Muscle of leg (tissue), 11 donors: ENCODE data around the gene SLC38A9. TPM values are rescaled to one million over a fixed set of nuclear protein-coding genes. Genes with fewer than 3 reads are reported as not detected.
A peak's percentile ranks its signal among the peaks of the same experiment; 100 is the strongest.

Source experiments
- DNase-seq: peaks from one replicate; pipeline ENCODE4 v3.0.0; 2013
- H3K27ac ChIP-seq: one replicate; pipeline ENCODE4 v1.5.1; 2013; ENCODE audit warnings: mild to moderate bottlenecking, low read length, control low read depth
- H3K27me3 ChIP-seq: one replicate; pipeline ENCODE4 v1.6.1; 2013; ENCODE audit warnings: low read length; ENCODE audit not compliant: control insufficient read depth, insufficient read depth
- H3K36me3 ChIP-seq: one replicate; pipeline ENCODE4 v1.6.1; 2013; ENCODE audit warnings: low read length; ENCODE audit not compliant: control insufficient read depth, insufficient read depth
- H3K4me1 ChIP-seq: one replicate; pipeline ENCODE4 v1.6.1; 2013; ENCODE audit warnings: low read length; ENCODE audit not compliant: control insufficient read depth, insufficient read depth
- H3K4me3 ChIP-seq: one replicate; pipeline ENCODE4 v1.5.1; 2013; ENCODE audit warnings: low read length, control low read depth
- H3K9me3 ChIP-seq: replicated peaks from 2 replicates; pipeline ENCODE4 v1.6.1; 2013; ENCODE audit warnings: low read depth, low read length; ENCODE audit not compliant: control insufficient read depth
- WGBS: methylation state at CpG from one replicate; pipeline ENCODE4 v1.1.5; 2013; ENCODE audit warnings: missing lambda C conversion rate; ENCODE audit not compliant: insufficient coverage; 5-methylcytosine and 5-hydroxymethylcytosine counted together
- polyA plus RNA-seq, 8 donors: library from polyadenylated mRNA; unstranded; fragments of 120-200 nt; gene quantifications; one replicate each; pipeline versions ENCODE4 v1.2.1 to v1.2.3, GENCODE V29; 2013; ENCODE audit warnings: inconsistent platforms in 1 of 8, low replicate concordance in 1 of 8; ENCODE audit not compliant: insufficient read length in 8 of 8, insufficient read depth in 1 of 8
- total RNA-seq: library from RNA; stranded (reverse); fragments of 120-200 nt; gene quantifications from one replicate; pipeline ENCODE4 v1.2.4, GENCODE V29; 2013

Gene SLC38A9
- total and polyA plus RNA-seq, 9 donors = 10.1 to 21.2 (median 12.0) TPM

DNA sequence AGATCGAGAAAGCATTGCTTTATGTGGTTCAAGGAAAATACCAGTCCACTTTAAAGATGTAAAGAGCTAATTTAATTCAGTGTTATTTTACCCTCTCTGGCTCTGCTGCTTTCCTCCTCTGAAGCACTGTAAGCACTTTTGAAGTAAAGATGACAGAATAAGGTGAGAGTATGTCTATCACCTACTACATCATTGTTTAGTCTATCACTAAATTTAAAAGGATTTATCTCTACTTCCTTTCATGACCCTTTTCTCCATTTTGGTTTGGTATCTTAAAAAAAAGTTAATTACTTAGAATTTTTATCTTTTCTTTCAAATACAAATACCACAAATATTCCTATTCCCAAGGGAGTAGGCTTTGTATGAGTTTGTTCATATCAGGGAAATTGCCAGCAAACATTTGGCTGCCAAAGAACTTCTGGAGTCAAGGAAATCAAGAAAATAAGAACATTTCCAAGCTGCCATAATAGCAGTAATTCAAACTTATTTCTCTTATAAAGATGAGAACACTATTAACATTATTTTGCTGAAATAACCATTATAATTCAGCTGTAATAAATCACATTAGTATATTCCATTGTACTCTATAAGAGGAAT lies 77.8 kb downstream of the SLC38A9 start:
- Histone ChIP-seq H3K9me3 (no peaks in the 10 kb centered on the region), H3K27me3 (no peaks in the 10 kb centered on the region), H3K4me1 (peaks cover 22% of the 10 kb centered on the region), H3K36me3 (no peaks in the 10 kb centered on the region), H3K27ac (peak overlapping the region; percentile 83), H3K4me3 (no peak overlapping the region)
- peak; percentile 90 for DNase-seq
- no CpG with 5 or more reads among the region's 1 CpG for WGBS

DNA sequence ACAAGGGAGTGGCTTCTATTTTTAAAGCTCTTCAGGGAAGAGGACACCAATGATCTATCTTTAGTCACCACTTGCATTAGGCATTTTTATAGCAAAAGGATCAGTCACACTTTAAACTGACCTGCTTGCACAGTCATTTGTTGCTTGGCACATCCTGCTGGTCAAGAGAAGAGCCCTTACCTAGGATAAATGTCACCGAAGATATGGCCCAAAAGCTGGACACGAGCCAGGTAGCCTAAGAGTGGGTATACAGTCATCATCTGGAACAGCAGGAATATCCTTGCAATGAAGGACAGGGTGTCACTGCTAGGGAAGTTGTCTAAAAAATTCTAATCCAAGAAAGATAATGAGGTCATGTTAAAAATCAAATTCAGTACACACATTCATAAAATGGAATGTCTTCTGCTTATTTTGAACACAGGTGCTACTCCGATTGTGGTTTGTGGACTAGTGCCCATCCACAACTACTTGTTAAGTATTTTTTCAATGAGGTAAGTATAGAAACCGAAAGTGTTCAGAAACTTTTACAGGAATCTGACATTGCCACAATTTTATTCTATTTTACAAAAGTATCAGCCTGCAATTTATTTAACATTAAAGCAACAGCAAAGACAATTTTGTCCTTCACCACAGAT lies 78.4 kb downstream of the SLC38A9 start:
- WGBS = 76% methylated on average over 2 of the region's 4 CpGs
- H3K27ac ChIP-seq = peak overlapping the region; percentile 83
- peaks cover 22% of the 10 kb centered on the region for H3K4me1 ChIP-seq
- DNase-seq = peak; percentile 73
- no peaks in the 10 kb centered on the region for H3K9me3 ChIP-seq
- no peaks in the 10 kb centered on the region for H3K36me3 ChIP-seq
- H3K4me3 ChIP-seq = no peak overlapping the region
- no peaks in the 10 kb centered on the region for H3K27me3 ChIP-seq

DNA sequence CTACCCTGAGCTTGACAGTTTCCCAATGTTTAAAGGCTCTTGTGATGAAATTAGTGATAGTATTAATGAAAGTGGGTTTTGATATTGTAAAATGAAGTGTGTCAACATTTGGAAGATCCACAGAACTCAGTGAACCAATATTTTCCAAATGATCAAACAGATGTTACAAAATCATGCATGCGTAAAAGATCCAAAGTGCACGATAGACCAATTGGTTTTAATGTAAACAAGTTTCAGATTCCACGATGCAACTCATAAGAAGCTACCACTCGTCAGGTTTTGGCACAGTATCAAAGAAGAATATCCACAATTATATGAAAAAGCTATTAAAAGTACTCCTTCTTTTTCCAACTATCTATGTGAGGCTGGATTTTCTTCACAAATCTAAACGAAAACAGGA lies 82.3 kb downstream of the SLC38A9 start:
- Histone ChIP-seq H3K4me3 (no peak overlapping the region), H3K36me3 (no peaks in the 10 kb centered on the region), H3K27me3 (no peaks in the 10 kb centered on the region), H3K27ac (no peak overlapping the region), H3K9me3 (no peaks in the 10 kb centered on the region), H3K4me1 (peaks cover 18% of the 10 kb centered on the region)
- WGBS = no CpG with 5 or more reads among the region's 5 CpGs
- no peak for DNase-seq

DNA sequence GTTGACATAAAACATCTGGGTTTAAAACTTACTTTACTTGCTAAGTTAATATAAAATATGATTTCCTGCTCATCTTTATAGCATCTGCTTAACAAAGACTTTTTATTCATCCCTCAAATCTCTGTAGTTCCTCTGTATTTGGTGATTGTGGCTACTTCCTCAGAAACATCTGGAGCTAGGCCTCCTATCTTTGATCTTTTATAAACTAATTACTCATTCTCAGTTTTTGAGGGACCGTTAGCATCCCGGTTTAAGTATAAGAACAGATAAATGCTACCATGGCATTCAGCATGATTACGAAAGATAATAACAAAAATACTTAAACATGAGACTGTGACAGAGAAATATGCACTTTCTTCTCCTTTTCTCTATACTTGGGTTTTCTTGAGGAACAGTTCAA lies 85.3 kb downstream of the SLC38A9 start:
- H3K4me1 ChIP-seq = peaks cover 8% of the 10 kb centered on the region
- no CpG with 5 or more reads among the region's 3 CpGs for WGBS
- peak overlapping the region; percentile 23 for H3K27ac ChIP-seq

DNA sequence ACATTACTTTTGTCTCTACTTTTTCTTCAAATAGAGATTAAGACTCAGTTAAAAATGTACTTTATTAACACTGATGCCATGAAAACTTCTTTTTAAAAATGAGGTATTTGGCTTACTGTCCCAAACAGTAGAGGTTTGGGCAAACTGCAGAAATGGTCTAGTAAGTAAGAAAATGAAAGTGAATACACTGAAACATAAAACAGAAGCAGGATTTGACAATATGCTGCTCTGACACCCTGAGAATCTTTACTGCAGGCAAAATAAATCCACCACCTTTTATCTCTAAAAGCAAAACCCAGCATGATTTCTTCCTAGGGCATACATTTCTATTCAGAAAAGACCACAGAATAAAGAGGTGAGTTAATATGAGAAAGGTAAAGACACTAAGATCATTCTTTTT lies 86.2 kb downstream of the SLC38A9 start:
- Histone ChIP-seq H3K4me1 (peaks cover 11% of the 10 kb centered on the region), H3K36me3 (no peaks in the 10 kb centered on the region), H3K9me3 (no peaks in the 10 kb centered on the region), H3K4me3 (no peak overlapping the region), H3K27ac (peak overlapping the region; percentile 26), H3K27me3 (no peaks in the 10 kb centered on the region)
- DNase-seq = no peak

More for the DNA sequence above, 85.3 kb downstream of the SLC38A9 start:
- Histone ChIP-seq H3K27me3 (no peaks in the 10 kb centered on the region), H3K9me3 (no peaks in the 10 kb centered on the region), H3K4me3 (no peak overlapping the region), H3K36me3 (no peaks in the 10 kb centered on the region)
- no peak for DNase-seq

DNA sequence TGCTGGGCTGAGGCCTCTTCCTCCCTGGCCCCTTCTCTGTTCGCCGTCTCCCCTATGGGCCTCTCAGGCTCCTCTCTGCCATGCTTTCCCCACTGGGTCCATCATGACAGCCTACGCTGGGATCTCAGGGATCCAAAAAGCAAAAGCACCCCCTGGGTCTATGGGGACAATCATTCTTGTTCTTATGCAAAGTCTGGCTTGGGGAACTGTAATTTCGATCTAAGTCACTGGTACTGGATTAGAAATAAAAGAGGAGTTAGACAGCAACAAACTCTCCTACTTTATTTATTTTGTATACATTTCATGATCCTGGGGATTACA lies 86.6 kb downstream of the SLC38A9 start:
- peak; percentile 32 for DNase-seq
- Histone ChIP-seq H3K9me3 (no peaks in the 10 kb centered on the region), H3K4me1 (peaks cover 12% of the 10 kb centered on the region), H3K27ac (peak overlapping the region; percentile 26), H3K27me3 (no peaks in the 10 kb centered on the region), H3K4me3 (no peak overlapping the region), H3K36me3 (no peaks in the 10 kb centered on the region)
- WGBS = 50% methylated on average over 3 of the region's 4 CpGs

DNA sequence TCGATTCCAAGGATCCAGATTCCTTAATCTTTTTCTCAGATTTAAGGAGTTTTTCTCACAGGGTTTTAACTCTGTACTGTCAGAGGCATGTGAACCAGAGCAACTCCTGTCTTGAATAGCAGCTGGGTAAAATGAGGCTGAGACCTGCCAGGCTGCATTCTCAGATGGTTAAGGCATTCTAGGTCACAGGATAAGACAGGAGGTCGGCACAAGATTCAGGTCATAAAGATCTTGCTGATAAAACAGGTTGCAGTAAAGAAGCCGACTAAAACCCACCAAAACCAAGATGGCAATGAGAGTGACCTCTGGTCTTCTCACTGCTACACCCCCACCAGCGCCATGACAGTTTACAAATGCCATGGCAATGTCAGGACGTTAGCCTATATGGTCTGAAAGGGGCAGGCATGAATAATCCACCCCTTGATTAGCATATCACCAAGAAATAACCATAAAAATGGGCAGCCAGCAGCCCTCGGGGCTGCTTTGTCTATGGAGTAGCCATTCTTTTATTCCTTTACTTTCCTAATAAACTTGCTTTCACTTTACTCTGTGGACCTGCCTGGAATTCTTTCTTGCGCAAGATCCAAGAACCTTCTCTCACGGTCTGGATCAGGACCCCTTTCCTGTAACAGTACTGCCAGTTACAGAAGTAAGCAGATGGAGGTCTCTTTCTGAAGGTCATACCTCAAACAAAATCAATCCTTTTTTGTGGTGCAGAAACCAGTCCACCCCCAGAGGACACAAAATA lies 87.1 kb downstream of the SLC38A9 start:
- peak overlapping the region; percentile 26 for H3K27ac ChIP-seq

DNA sequence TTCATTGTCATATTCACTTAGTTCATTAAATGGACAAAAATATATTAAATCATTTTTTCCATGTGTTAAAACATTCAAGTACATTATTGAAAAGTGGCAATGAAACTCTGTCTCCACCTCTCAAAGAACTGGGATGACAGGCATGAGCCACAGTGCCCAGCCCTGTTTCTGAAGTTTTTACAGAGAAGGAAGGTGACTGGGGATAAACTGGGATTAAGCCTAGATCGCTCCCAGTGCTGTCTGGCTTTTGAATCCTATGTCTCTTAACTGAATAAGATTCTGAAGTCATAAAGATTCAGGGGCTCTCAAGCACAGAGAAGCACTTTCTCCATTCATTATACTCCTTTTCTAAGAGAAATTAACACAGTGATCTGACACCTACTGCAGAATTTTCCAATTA lies 88.3 kb downstream of the SLC38A9 start:
- Histone ChIP-seq H3K4me1 (peaks cover 14% of the 10 kb centered on the region), H3K9me3 (no peaks in the 10 kb centered on the region)
- 80% methylated on average over 1 of the region's 1 CpG for WGBS

More for the DNA sequence above, 87.1 kb downstream of the SLC38A9 start:
- WGBS = 54% methylated on average over 4 of the region's 8 CpGs
- Histone ChIP-seq H3K27me3 (no peaks in the 10 kb centered on the region), H3K36me3 (no peaks in the 10 kb centered on the region), H3K9me3 (no peaks in the 10 kb centered on the region), H3K4me3 (no peak overlapping the region), H3K4me1 (peaks cover 14% of the 10 kb centered on the region)
- peak; percentile 53 for DNase-seq

DNA sequence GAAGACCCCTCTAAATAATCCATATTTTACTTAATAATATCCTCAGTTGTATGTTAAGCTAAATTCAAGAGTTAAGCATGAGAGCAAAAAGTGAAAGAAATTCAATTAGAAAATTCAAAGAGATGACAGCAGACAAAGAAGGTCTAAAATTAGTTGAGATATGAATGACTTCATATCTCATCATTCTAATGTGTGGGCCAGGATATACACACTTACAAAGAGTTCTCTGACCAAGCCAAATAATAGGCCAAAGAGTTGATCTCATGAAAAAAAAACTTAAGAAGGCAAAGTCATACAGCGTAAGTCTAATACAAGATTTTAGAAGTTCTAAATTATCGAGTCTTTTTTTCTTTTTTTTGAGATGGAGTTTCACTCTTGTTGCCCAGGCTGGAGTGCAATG lies 89.7 kb downstream of the SLC38A9 start:
- WGBS = no CpG with 5 or more reads among the region's 2 CpGs
- no peaks in the 10 kb centered on the region for H3K36me3 ChIP-seq
- peak; percentile 52 for DNase-seq

More for the DNA sequence above, 88.3 kb downstream of the SLC38A9 start:
- H3K36me3 ChIP-seq = no peaks in the 10 kb centered on the region
- no peak overlapping the region for H3K27ac ChIP-seq
- DNase-seq = no peak
- H3K4me3 ChIP-seq = no peak overlapping the region
- H3K27me3 ChIP-seq = no peaks in the 10 kb centered on the region

DNA sequence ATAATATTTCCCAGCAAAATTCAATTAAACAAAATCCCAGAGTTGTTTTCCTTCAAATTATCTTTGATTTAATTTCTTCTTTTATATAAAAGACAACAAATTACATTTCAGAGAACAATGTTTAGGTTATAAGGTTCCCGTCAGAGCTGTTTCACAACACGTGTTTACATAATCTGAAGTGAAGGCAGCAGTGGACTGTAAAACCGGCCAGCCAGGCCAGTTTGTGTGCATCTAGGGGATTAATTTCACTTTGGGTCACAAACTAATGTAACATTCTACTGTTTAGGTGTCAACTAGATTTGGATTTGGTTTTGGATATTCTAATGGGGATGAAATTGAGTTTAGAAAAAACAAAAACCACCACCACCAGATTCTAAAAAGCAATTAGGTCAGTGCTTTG lies 90.9 kb downstream of the SLC38A9 start:
- Histone ChIP-seq H3K36me3 (no peaks in the 10 kb centered on the region), H3K4me1 (peaks cover 14% of the 10 kb centered on the region), H3K27ac (peak overlapping the region; percentile 52), H3K27me3 (no peaks in the 10 kb centered on the region), H3K4me3 (no peak overlapping the region), H3K9me3 (no peaks in the 10 kb centered on the region)
- no CpG with 5 or more reads among the region's 3 CpGs for WGBS
- no peak for DNase-seq

More for the DNA sequence above, 89.7 kb downstream of the SLC38A9 start:
- H3K4me3 ChIP-seq = no peak overlapping the region
- H3K4me1 ChIP-seq = peaks cover 14% of the 10 kb centered on the region
- H3K27ac ChIP-seq = no peak overlapping the region
- H3K27me3 ChIP-seq = no peaks in the 10 kb centered on the region
- no peaks in the 10 kb centered on the region for H3K9me3 ChIP-seq
